Activated T-cell treated with anti-CD3 and anti-CD28 coated beads for 4 hours (primary cell): Measurements from ENCODE around the gene MUC6.
"Not testable (repeated sequence)": the region's sequence is repeated elsewhere in the genome, so short reads cannot be mapped to it uniquely, and the experiment has no call there.

Experiments
- DNase-seq: peaks from one replicate; pipeline ENCODE4 v3.0.0-alpha.2; 2020

Gene MUC6

GRCh38 chr11:977830-978720 is 58.4 kb downstream of the MUC6 start:
- DNase-seq, result no peak

GRCh38 chr11:976431-977160 is 59.9 kb downstream of the MUC6 start:
- no peak for DNase-seq

GRCh38 chr11:975827-976226 is 60.7 kb downstream of the MUC6 start:
- no peak for DNase-seq

GRCh38 chr11:975376-975775 is 61.1 kb downstream of the MUC6 start:
- DNase-seq, result not testable (repeated sequence)

- no peak for DNase-seq
Observed at GRCh38 chr11:973237-973636, 63.3 kb downstream of the MUC6 start.

- no peak for DNase-seq
Observed at GRCh38 chr11:972523-973211, 63.9 kb downstream of the MUC6 start.

GRCh38 chr11:971731-972365 is 64.7 kb downstream of the MUC6 start:
- DNase-seq, result no peak

GRCh38 chr11:971092-971690 is 65.3 kb downstream of the MUC6 start:
- DNase-seq, result no peak

GRCh38 chr11:970319-970871 is 66.1 kb downstream of the MUC6 start:
- DNase-seq, result no peak

GRCh38 chr11:969651-970205 is 66.8 kb downstream of the MUC6 start:
- no peak for DNase-seq

- no peak for DNase-seq
Observed at GRCh38 chr11:968822-969221, 67.7 kb downstream of the MUC6 start.

GRCh38 chr11:967995-968751 is 68.3 kb downstream of the MUC6 start:
- DNase-seq, result no peak

GRCh38 chr11:965206-965775 is 71.2 kb downstream of the MUC6 start:
- no peak for DNase-seq

- no peak for DNase-seq
Observed at GRCh38 chr11:963852-964251, 72.7 kb downstream of the MUC6 start.
